Measurements from ENCODE around the gene CLTA. TPM values are rescaled to one million over a fixed set of nuclear protein-coding genes. Genes with fewer than 3 reads are reported as not detected.
"Not testable (repeated sequence)": the region's sequence is repeated elsewhere in the genome, so short reads cannot be mapped to it uniquely, and the experiment has no call there.

CLTA gene
- total and polyA plus RNA-seq, 11 donors = 40.8 to 139 (median 61.8) TPM

DNA sequence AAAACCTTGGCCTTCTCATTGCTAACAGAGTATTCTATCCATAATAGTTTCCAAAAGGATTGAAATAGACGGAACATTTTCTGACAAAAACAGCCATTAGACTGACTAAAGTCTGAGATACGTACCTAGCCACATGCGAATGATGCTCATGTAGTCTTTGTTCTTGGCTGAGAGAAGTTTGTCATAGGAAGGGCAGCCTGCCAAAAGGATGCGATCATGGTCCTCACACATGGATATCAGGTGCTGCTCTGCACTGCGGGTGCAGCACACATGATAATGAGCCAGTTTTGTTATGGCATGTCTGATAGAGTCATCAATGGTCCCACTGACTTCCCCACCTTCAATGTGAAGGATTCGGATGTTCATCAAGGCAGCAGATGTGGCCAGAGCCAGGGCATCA, 55.2 kb downstream of the CLTA start:
- DNase-seq = no peak
- intact Hi-C loops (cut with DNase I) = loop anchor here in 3 of 10 donors (2.0 to 5.0 kb wide), 2 partner anchors 81 to 83 kb away; no protein-coding TSS in a partner anchor
- TF ChIP-seq, protein P1, sequence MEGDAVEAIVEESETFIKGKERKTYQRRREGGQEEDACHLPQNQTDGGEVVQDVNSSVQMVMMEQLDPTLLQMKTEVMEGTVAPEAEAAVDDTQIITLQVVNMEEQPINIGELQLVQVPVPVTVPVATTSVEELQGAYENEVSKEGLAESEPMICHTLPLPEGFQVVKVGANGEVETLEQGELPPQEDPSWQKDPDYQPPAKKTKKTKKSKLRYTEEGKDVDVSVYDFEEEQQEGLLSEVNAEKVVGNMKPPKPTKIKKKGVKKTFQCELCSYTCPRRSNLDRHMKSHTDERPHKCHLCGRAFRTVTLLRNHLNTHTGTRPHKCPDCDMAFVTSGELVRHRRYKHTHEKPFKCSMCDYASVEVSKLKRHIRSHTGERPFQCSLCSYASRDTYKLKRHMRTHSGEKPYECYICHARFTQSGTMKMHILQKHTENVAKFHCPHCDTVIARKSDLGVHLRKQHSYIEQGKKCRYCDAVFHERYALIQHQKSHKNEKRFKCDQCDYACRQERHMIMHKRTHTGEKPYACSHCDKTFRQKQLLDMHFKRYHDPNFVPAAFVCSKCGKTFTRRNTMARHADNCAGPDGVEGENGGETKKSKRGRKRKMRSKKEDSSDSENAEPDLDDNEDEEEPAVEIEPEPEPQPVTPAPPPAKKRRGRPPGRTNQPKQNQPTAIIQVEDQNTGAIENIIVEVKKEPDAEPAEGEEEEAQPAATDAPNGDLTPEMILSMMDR (IDR thresholded peaks at IDR 0.05) = no peak
- no peak for TF ChIP-seq POLR2A (IDR thresholded peaks at IDR 0.05)
- Histone ChIP-seq H3K36me3 (peaks cover 0 to 81% (median 64%) of the 10 kb centered on the region in 9 donors), H3K4me3 (no peak overlapping the region), H3K27me3 (no peaks in the 10 kb centered on the region), H3K4me1 (peaks cover 0 to 18% (median 0%) of the 10 kb centered on the region in 12 donors), H3K27ac (no peak overlapping the region), H3K9me3 (no peaks in the 10 kb centered on the region)
- 83 to 88% (median 86%) methylated on average over 6 of the region's 6 CpGs for WGBS, 4 donors
- no peak for ATAC-seq

DNA sequence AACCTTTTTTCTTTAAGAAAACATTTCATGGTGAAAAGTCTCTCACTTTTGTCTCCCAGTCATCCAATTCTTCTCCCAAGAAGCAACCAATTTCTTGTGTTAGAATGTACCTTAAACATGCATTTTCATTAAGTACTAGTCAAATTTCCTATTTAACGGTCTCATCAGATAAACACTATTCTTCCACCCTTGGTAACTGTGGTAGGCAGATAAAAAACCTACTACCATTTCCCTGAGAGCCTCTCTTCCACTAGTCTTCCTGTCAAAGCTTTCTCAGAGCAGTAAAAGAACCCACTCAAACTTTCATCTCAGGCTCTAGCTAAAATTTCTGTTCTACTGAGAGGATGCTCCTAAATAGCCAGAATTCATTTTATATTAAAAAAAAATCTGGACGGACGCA, 56.6 kb downstream of the CLTA start:
- WGBS, 4 donors = 83 to 94% (median 92%) methylated on average over 3 of the region's 3 CpGs
- intact Hi-C loops (cut with DNase I) = loop anchor here in 3 of 10 donors (2.0 to 5.0 kb wide), 2 partner anchors 80 to 81 kb away; no protein-coding TSS in a partner anchor
- Histone ChIP-seq H3K4me3 (no peak overlapping the region), H3K4me1 (peaks cover 0 to 18% (median 3%) of the 10 kb centered on the region in 12 donors), H3K36me3 (peaks cover 0 to 66% (median 49%) of the 10 kb centered on the region in 9 donors), H3K9me3 (no peaks in the 10 kb centered on the region), H3K27ac (no peak overlapping the region), H3K27me3 (no peaks in the 10 kb centered on the region)
- DNase-seq (no peak), ATAC-seq (no peak)
- TF ChIP-seq, protein P1 (IDR thresholded peaks at IDR 0.05) = no peak
- no peak for TF ChIP-seq POLR2A (IDR thresholded peaks at IDR 0.05)

DNA sequence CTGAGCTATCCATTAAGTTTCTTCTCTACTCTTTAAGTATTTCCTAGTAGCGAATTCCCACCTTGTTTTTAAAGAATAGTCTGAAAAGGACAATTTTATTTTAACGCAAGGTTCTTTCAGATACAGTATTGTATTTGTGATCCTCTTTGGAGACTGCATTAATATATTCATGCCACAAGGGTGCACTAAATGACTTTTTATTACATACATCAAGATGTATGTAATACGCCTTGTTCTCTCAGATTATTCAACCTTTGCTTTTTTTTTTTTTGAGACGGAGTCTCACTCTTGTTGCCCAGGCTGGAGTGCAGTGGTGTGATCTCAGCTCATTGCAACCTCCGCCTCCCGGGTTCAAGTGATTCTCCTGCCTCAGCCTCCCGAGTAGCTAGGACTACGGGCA, 57.3 kb downstream of the CLTA start:
- ATAC-seq = peak in 2 of 4 donors; percentile 22 to 32
- DNase-seq, H3K27ac ChIP-seq, H3K27me3 ChIP-seq, H3K4me3 ChIP-seq, H3K9me3 ChIP-seq: not testable (repeated sequence)
- Histone ChIP-seq H3K4me1 (peaks cover 0 to 22% (median 3%) of the 10 kb centered on the region in 12 donors), H3K36me3 (peaks cover 0 to 61% (median 45%) of the 10 kb centered on the region in 9 donors)
- WGBS, 4 donors = 66 to 81% (median 71%) methylated on average over 8 of the region's 8 CpGs
- TF ChIP-seq, protein P1 (IDR thresholded peaks at IDR 0.05) = peak in 11 of 12 donors; percentile 10 to 42 (median 26)
- intact Hi-C loops (cut with DNase I) = loop anchor here in 3 of 10 donors (2.0 to 5.0 kb wide), 2 partner anchors 79 to 81 kb away; no protein-coding TSS in a partner anchor

DNA sequence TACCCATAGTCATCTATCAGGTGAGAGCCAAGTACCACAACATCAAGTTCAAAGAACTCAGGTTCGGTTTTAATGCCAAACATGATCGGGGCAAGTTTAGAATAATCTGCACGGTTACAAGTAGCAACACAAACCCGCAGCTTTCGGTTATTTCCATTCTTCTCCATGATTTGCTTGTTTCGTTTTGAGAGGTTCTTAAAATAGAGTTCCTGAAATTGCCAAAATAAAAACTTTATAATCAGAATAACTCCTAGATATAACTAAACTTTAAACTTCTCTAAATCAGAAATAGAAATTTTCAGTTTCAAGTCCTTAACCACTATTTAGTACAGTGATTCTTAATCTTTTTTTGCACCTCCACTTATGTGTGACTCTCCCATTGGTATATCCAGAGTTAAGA, 58.5 kb downstream of the CLTA start:
- H3K27me3 ChIP-seq = no peaks in the 10 kb centered on the region
- H3K27ac ChIP-seq = no peak overlapping the region
- no peaks in the 10 kb centered on the region for H3K9me3 ChIP-seq
- H3K36me3 ChIP-seq = peaks cover 0 to 50% (median 33%) of the 10 kb centered on the region in 9 donors
- DNase-seq = no peak
- no peak overlapping the region for H3K4me3 ChIP-seq
- ATAC-seq = no peak
- TF ChIP-seq, protein P1 (IDR thresholded peaks at IDR 0.05) = no peak
- no peak for TF ChIP-seq POLR2A (IDR thresholded peaks at IDR 0.05)
- intact Hi-C loops (cut with DNase I) = loop anchor here in 3 of 10 donors (2.0 to 5.0 kb wide), 2 partner anchors 78 to 80 kb away; no protein-coding TSS in a partner anchor
- WGBS, 4 donors = 85 to 89% (median 87%) methylated on average over 6 of the region's 6 CpGs
- H3K4me1 ChIP-seq = peaks cover 0 to 22% (median 3%) of the 10 kb centered on the region in 12 donors

Data from heart left ventricle (tissue), 16 donors.